ENCODE results near the gene PHGDH. TPM values are rescaled to one million over a fixed set of nuclear protein-coding genes. Genes with fewer than 3 reads are reported as not detected.
"Not testable (repeated sequence)": the region's sequence is repeated elsewhere in the genome, so short reads cannot be mapped to it uniquely, and the experiment has no call there.

The PHGDH gene
- total RNA-seq, 2 donors from 2014 or later = 73.2 to 241 TPM

DNA sequence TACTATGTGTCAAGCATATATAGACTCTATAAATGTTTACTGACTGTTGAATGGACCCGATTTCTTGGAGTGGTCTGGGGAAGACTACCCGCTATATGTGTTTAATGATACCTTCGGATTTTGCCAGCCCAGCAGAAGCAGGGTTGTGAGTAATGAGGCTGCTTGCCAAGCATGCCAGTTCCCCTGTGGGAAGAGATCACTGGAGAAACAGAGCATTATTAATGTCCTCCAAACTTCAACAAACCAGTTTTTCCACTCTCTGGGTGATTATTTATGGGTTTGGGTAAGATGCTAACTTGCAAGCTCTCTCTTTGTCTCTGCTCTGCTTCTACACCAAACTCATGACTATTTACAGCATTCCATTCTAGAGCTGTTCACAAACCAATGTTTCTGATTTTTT is 25.1 kb upstream of the PHGDH start:
- Mint-ChIP-seq H3K27ac (no peak overlapping the region), H3K9me3 (peaks cover 0 to under 1% of the 10 kb centered on the region in 2 donors), H3K36me3 (no peaks in the 10 kb centered on the region)
- no peak for DNase-seq (ENCODE audit: low spot score in 2 of 2)
- ATAC-seq = no peak

DNA sequence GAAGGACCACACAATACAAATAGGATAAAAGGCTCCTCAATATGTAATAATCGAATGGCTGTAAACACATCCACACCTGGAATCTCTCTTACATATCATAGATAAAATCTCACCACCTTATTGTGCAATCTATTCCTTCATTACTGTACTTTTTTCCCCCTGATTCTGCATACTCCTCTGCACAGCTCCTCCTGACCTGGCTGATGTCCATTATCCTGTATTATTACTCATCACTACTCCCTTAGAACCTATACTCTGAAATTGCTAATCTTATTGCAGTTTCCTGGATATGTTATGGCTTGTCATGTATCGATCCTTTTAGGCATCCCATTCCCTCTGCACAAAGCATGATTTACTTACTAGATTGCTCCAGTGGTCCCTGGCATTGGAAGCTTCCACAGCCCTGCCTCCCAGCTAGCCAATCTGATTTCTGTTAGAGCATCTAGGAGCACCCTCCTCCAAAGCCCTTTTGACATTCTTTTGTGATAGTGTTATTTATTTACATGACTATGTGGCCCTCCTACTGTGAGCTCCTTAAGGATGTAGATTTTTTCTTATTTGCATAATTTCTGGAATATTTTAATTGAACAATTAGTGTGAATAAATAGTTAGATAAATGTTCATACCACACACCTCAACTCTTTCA is 24.2 kb upstream of the PHGDH start:
- ATAC-seq = no peak
- no peak for DNase-seq (ENCODE audit: low spot score in 2 of 2)
- peaks cover 0 to 4% of the 10 kb centered on the region in 2 donors for H3K9me3 Mint-ChIP-seq
- no peak overlapping the region for H3K27ac Mint-ChIP-seq
- H3K36me3 Mint-ChIP-seq = no peaks in the 10 kb centered on the region

DNA sequence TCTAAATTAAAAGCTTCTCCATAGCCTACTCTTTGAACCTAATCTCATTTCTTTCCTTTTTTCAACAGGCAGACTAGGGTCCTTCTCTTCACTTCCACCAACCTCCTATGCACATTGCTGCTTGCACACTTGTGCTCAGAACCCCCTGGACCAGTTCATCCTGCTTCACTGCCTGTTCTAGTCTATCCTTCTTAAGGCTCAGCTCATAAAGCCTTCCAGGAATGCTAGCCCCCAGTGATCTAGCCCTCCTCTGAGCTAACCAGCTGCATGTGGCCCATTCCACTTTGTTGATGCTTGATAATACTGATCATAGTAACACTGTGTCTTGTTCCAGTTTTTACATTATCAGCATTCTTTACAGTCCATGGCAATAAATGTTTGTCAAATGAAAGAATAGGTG is 22.9 kb upstream of the PHGDH start:
- Mint-ChIP-seq H3K9me3 (peaks cover 0 to 8% of the 10 kb centered on the region in 2 donors), H3K27ac (no peak overlapping the region), H3K36me3 (peaks cover 0 to 4% of the 10 kb centered on the region in 2 donors)
- DNase-seq (ENCODE audit: low spot score in 2 of 2) (no peak), ATAC-seq (no peak)

DNA sequence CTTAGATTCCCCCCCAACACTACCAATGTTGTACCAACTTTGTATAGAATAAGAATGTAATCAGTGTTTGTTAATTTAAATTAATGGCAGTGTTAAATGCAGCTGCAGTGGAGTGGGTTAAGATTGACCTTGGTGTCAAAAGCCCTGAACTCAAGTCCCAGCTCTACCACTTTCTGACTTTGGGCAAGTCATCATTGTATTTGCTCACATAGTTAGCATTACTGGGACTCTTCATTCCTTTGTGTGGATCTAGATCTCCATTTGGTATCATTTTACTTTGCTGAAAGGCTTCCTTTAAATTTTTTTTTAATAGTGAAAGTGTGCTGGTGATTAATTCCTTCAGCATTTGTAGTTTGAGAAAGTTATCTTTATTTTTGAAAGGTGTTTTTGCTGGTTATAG is 22.2 kb upstream of the PHGDH start:
- no peak for DNase-seq (ENCODE audit: low spot score in 2 of 2)
- Mint-ChIP-seq H3K9me3 (peaks cover 0 to 12% of the 10 kb centered on the region in 2 donors), H3K27ac (no peak overlapping the region), H3K36me3 (peaks cover 0 to 8% of the 10 kb centered on the region in 2 donors)
- no peak for ATAC-seq

DNA sequence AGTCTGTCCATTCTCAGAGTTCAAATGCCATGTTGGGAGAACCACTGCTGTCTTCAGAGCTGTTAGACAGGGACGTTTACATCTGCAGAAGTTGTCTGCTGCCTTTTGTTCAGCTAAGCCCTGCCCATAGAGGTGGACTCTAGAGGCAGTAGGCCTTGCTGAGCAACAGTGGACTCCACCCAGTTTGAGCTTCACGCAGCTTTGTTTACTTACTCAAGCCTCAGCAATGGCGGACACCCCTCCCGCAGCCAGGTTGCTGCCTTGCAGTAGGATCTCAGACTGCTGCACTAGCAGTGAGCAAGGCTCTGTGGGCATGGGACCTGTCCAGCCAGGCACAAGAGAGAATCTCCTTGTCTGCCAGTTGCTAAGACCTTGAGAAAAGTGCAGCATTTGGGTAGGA is 14.9 kb upstream of the PHGDH start:
- ATAC-seq; H3K27ac Mint-ChIP-seq; DNase-seq (ENCODE audit: low spot score in 2 of 2): not testable (repeated sequence)
- Mint-ChIP-seq H3K36me3 (peaks cover 15 to 19% of the 10 kb centered on the region in 2 donors), H3K9me3 (peaks cover 13 to 29% of the 10 kb centered on the region in 2 donors)

DNA sequence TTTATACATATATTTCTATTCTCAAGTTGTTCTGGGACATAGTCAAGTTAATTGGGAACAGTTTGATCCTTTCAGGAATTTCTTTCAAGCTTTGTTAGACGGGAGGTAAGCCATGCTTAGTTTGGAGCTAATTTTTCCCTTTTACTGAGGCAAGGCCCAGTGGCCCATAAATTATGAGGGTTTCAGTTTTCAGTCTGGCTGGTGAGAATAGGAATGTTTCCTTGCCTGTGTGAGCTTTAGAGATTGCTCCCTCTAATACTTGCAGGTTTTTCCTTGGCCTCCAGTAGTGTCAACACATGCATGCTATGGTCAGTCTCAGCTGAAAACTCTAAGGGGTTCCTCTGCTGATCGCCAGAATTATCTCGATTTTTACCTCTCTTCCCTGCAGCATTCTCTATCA is 14.1 kb upstream of the PHGDH start:
- H3K27ac Mint-ChIP-seq = no peak overlapping the region
- H3K9me3 Mint-ChIP-seq = peaks cover 19 to 28% of the 10 kb centered on the region in 2 donors
- ATAC-seq (no peak), DNase-seq (ENCODE audit: low spot score in 2 of 2) (no peak)
- peaks cover 19 to 26% of the 10 kb centered on the region in 2 donors for H3K36me3 Mint-ChIP-seq

DNA sequence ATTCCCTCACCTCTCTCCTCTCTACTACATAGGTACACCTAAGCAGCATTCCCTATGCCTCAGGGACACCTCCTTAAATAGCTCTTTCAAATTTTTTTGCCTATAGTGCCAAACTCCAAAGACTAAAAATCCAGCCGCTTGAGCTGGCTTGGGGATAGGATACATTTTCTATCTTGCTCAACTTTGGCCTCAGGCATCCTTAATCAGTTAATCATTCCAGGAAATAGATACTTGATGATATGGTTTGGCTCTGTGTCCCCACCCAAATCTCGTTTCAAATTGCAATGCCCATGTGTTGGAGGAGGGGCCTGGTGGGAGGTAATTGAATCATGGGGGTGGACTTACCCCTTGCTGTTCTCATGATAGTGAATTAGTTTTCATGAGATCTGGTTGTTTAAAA is 11.4 kb upstream of the PHGDH start:
- Mint-ChIP-seq H3K27ac (no peak overlapping the region), H3K36me3 (peaks cover 19 to 22% of the 10 kb centered on the region in 2 donors), H3K9me3 (peaks cover 24% of the 10 kb centered on the region in 2 donors)
- DNase-seq (ENCODE audit: low spot score in 2 of 2) = no peak
- ATAC-seq = no peak

DNA sequence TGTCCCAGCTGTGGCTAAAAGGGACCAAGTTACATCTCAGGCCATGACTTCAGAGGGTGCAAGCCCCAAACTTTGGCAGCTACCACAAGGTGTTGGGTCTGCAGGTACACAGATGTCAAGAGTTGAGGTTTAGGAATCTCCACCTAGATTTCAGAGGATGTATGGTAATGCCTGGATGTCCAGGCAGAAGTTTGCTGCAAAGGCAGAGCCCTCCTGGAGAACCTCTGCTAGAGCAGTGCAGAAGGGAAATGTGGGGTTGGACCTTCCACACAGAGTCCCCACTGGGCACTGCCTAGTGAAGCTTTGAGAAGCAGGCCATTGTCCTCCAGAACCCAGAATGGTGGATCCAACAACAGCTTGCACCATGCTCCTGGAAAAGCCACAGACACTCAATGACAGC is 10.1 kb upstream of the PHGDH start:
- Mint-ChIP-seq H3K9me3 (peaks cover 20 to 21% of the 10 kb centered on the region in 2 donors), H3K36me3 (peaks cover 19 to 22% of the 10 kb centered on the region in 2 donors), H3K27ac (no peak overlapping the region)
- DNase-seq (ENCODE audit: low spot score in 2 of 2) (no peak), ATAC-seq (no peak)

DNA sequence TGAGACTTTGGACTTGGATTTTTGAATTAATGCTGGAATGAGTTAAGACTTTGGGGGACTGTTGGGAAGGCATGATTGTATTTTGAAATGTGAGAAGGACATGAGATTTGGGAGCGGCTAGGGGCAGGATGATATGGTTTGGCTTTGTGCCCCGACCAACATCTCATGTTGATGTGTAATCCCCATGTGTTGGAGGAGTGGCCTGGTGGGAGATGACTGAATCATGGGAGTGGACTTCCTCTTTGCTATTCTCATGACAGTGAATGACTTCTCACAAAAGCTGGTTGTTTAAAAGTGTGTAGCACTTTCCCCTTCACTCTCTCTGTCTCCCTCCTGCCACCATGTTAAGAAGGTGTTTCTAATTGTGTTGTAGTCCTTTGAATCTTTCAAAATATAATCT is 9.3 kb upstream of the PHGDH start:
- H3K27ac Mint-ChIP-seq = no peak overlapping the region
- H3K9me3 Mint-ChIP-seq = peaks cover 20 to 21% of the 10 kb centered on the region in 2 donors
- ATAC-seq = no peak
- DNase-seq (ENCODE audit: low spot score in 2 of 2) = no peak
- peaks cover 19 to 22% of the 10 kb centered on the region in 2 donors for H3K36me3 Mint-ChIP-seq

DNA sequence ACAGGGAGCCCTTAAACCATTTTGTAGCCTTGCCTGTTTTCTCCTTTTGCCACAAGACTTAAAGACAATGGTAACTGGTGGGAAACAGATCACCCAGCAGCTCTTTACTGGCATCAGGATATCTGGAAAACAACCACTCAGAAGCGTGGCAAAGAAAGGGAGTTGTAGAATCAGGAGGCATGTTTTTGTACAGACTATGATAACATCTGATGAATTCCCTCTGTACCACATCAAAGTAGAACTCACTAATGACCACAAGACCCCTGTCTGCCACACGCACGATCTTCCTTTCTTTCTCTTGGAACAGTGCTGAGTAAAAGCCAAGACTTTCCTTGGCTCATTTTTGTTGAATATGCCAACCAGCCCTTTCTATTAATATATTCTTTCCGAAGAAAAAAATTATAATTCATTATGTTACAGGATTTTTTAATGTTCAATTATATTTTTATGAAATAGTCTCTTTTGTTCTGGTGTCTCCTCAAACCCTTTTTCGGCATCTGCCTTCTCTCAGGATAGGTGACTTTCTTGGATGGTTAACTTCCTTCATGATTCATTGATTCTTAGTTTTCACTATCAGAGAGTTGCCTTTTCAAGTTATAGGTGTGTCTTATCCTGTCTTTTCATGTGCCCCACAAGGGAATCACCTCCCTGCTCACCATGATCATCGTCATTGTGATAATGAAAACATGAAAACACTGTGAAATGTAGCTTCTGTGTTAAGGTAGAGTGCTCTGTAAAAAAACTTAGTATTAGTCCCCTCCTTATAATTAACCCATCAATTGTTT is 7.9 kb upstream of the PHGDH start:
- no peak for DNase-seq (ENCODE audit: low spot score in 2 of 2)
- peaks cover 20 to 21% of the 10 kb centered on the region in 2 donors for H3K9me3 Mint-ChIP-seq
- no peak overlapping the region for H3K27ac Mint-ChIP-seq
- ATAC-seq = no peak
- H3K36me3 Mint-ChIP-seq = peaks cover 19 to 22% of the 10 kb centered on the region in 2 donors

DNA sequence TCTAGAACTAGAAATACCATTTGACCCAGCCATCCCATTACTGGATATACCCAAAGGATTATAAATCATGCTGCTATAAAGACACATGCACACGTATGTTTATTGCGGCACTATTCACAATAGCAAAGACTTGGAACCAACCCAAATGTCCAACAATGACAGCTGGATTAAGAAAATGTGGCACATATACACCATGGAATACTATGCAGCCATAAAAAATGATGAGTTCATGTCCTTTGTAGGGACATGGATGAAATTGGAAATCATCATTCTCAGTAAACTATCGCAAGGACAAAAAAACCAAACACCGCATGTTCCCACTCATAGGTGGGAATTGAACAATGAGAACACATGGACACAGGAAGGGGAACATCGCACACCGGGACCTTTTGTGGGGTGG is 5.1 kb upstream of the PHGDH start:
- Mint-ChIP-seq H3K9me3 (peaks cover 10 to 13% of the 10 kb centered on the region in 2 donors), H3K36me3 (peaks cover 10 to 18% of the 10 kb centered on the region in 2 donors)
- ATAC-seq = not testable (repeated sequence)

DNA sequence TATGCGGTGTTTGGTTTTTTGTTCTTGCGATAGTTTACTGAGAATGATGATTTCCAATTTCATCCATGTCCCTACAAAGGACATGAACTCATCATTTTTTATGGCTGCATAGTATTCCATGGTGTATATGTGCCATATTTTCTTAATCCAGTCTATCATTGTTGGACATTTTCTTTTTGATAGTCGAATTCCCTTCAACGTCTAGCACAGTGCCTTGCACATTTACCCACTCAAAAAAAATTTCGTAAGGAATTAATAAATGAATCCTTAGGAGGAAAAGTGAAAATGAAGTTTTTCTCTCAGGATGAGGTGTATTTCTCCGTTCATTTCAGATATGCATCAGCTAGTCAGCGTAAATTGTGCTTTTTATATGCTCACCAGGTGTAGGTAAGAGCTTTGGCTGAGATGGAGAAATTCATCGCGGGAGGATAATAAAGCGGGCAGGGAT is 354 bp upstream of the PHGDH start:
- peak overlapping the region; percentile 80 to 96 for H3K27ac Mint-ChIP-seq
- H3K9me3 Mint-ChIP-seq; ATAC-seq; DNase-seq (ENCODE audit: low spot score in 2 of 2): not testable (repeated sequence)
- H3K36me3 Mint-ChIP-seq = peaks cover 17 to 32% of the 10 kb centered on the region in 2 donors

More for the DNA sequence above, 5.1 kb upstream of the PHGDH start:
- not testable (repeated sequence) for DNase-seq (ENCODE audit: low spot score in 2 of 2); H3K27ac Mint-ChIP-seq

DNA sequence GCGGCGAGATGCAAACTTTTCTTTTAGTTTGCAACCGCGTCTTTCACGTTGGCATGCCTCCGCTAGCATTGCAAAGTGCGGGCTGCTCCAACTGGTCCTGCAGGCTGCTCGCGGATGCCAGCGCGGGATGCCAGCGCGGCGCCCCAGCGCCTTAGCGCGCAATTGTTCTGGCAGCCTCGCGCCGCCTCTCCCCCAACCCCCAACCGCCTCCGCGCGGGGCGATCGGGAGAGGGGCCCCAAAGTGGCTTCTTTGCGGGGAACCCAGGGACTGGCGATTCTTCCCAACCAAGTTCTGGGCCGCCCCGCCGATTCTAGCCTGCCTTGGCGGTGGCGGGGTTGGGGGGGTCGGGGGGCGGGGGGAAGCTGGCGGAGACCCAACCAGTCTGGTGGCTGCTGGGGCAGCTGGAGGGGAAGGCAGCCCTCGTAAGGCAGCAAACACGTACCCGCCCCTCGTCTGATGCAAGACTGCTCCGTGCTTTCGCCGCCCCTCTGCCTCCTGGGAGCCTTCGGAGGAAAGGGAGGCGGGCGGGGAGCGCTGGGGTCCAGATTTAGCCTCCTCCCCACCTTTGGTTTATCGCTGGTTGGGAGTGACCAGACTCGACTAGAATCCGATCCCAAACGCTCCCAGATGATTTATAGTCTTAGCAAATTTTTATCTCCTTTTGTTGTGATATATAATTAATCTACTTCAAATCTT is 756 bp downstream of the PHGDH start:
- Mint-ChIP-seq H3K36me3 (peaks cover 17 to 34% of the 10 kb centered on the region in 2 donors), H3K27ac (peak overlapping the region; percentile 84 to 98), H3K9me3 (no peaks in the 10 kb centered on the region)
- peak; percentile 59 to 74 for ATAC-seq
- DNase-seq (ENCODE audit: low spot score in 2 of 2) = peak in 1 of 2 donors; percentile 55

DNA sequence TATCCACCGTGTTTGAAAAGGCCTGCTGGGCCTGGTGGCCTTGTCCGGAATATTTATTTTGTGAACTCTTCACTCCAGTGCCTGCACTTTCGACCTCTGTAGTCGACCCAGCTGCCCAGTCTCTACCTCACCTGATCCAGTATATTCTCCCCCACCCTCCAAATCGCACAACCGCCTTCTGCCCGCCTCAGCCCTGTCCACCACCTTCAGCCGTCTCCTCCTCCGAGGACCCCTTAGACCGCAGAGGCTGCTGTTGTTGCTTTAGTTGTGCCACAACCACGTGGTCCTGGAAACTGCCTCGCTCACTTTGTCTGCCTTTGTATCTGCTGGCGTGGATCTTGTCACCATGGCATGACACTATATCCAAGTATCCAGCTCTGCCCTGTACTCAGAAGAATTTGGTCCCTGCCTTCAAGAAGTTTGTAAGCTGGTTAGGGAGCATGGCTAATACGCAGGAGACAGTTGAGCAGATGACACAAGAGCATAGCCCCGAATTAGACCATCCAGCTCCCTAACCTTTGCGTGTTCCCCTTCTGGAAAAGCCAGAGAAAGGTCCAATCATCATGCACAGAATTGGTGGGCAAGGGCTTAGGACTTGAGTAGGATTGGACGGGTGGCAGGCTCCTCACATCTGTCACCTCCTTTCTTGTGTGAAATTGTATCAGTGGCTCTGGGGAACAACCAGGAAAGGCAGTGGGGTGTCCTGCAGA is 1.5 kb downstream of the PHGDH start:
- DNase-seq (ENCODE audit: low spot score in 2 of 2) = no peak
- H3K9me3 Mint-ChIP-seq = no peaks in the 10 kb centered on the region
- peak overlapping the region; percentile 84 to 98 for H3K27ac Mint-ChIP-seq
- peaks cover 17 to 37% of the 10 kb centered on the region in 2 donors for H3K36me3 Mint-ChIP-seq
- no peak for ATAC-seq

DNA sequence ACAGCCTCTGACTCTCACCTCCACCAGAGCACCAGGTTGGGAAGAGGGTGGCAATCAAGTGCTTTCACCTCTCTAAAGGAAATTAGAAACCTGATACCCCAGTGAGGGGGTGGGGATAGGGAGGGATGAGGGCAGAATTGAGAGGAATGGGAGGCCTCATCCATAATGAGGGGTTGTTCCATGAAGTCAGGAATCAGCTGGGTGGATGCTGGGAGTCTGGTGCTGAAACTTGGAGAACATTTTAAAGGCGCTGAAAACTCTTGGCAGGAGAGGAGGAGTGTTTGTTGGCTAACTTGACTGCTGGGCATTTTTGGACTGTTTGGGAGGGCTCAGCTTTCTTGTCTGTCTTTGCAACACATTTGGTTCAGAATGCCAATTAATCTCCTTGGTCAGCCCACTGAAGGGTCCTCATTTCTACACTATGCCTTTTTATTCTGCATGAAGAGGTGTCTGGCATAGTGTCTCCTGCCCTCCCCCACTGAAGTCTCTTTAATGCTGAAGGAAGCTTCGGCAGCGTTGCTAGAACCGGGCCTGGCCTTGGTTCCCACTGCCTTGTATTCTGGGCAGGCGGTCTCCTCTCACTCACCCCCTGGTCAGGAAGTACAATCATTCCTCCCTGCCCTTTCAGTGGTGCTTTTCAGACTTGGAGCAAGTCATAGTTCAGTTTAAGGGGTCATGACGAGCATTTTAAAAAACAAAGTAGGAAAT is 2.2 kb downstream of the PHGDH start:
- DNase-seq (ENCODE audit: low spot score in 2 of 2) (no peak), ATAC-seq (no peak)
- no peaks in the 10 kb centered on the region for H3K9me3 Mint-ChIP-seq
- H3K27ac Mint-ChIP-seq = peak overlapping the region; percentile 84 to 98
- H3K36me3 Mint-ChIP-seq = peaks cover 17 to 37% of the 10 kb centered on the region in 2 donors

DNA sequence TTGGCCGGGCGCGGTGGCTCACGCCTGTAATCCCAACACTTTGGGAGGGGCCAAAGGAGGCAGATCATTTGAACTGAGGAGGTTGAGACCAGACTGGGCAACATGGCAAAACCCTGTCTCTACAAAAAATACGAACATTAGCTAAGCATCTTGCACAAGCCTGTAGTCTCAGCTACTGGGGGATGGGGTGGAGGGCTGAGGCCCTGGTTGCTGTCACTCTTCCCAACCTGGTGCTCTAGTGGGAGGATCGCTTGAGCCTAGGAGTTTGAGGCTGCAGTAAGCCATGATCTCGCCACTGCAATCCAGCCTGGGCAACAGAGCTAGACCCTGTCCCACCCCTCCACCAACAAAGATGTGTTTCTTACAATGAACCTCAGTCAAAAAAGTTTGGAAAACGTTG is 2.8 kb downstream of the PHGDH start:
- DNase-seq (ENCODE audit: low spot score in 2 of 2) = no peak
- no peak for ATAC-seq
- H3K27ac Mint-ChIP-seq = no peak overlapping the region
- H3K9me3 Mint-ChIP-seq = no peaks in the 10 kb centered on the region
- H3K36me3 Mint-ChIP-seq = peaks cover 17 to 37% of the 10 kb centered on the region in 2 donors

Measured in activated naive CD4-positive, alpha-beta T cell treated with anti-CD3 and anti-CD28 coated beads, Interleukin-2, amount 50 U/mL, for 72 hours (primary cell).